IMR-90 (cell line): ENCODE measurements around the gene UCP1. TPM values are rescaled to one million over a fixed set of nuclear protein-coding genes. Genes with fewer than 3 reads are reported as not detected.

Experiments used
- ATAC-seq: fragments of 200-7000 bp; cut with Tn5 transposase; 2 replicates; pipeline ENCODE4 v1.9.1; 2020; ENCODE audit warnings: low read depth, mild to moderate bottlenecking, moderate library complexity
- BruUV-seq: library from RNA; stranded (reverse); fragments of 400-500 nt; replicated peaks from 2 replicates; lab custom pipeline; 2021; lab: Mats Ljungman, UMichigan
- CTCF ChIA-PET: fragments of 300-600 bp; formaldehyde crosslinking; extraction: SDS; loops from one replicate; lab custom pipeline; 2021; ENCODE audit warnings: antibody characterized with exemption; lab: Yijun Ruan, JAX
- POLR2A ChIA-PET: fragments of 300-600 bp; sonication (Branson Sonifier 250); formaldehyde crosslinking; loops from one replicate; lab custom pipeline; 2022; ENCODE audit warnings: antibody characterized with exemption; ENCODE audit not compliant: unreplicated experiment; lab: Charles Lee
- DNase-seq: peaks from one replicate; pipeline ENCODE4 v3.0.0; 2013
- H2AFZ ChIP-seq: replicated peaks from 2 replicates; pipeline ENCODE3; 2013; ENCODE audit warnings: low read length, mild to moderate bottlenecking; ENCODE audit not compliant: poor library complexity
- H2AK5ac ChIP-seq: 2 replicates; pipeline ENCODE4 v1.6.1; 2013; ENCODE audit warnings: low read depth, low read length, inconsistent platforms
- H2AK9ac ChIP-seq: replicated peaks from 2 replicates; pipeline ENCODE3; 2013; ENCODE audit warnings: mild to moderate bottlenecking, low read depth, low read length, moderate library complexity; ENCODE audit not compliant: poor library complexity
- H2BK120ac ChIP-seq: 2 replicates; pipeline ENCODE4 v1.6.1; 2013; ENCODE audit warnings: low read depth, low read length, inconsistent platforms
- H2BK15ac ChIP-seq: 3 replicates; pipeline ENCODE4 v1.6.1; 2013; ENCODE audit warnings: low read depth, low read length, inconsistent platforms
- H2BK20ac ChIP-seq: 2 replicates; pipeline ENCODE4 v1.6.1; 2013; ENCODE audit warnings: low read depth, mild to moderate bottlenecking, inconsistent platforms, low read length, moderate library complexity
- H2BK5ac ChIP-seq: 2 replicates; pipeline ENCODE4 v1.6.1; 2013; ENCODE audit warnings: mild to moderate bottlenecking, low read depth, low read length, inconsistent platforms; ENCODE audit not compliant: poor library complexity, severe bottlenecking
- H3K14ac ChIP-seq: replicated peaks from 2 replicates; pipeline ENCODE4 v1.6.1; 2013; ENCODE audit warnings: low read depth, low read length, inconsistent platforms
- H3K18ac ChIP-seq: 2 replicates; pipeline ENCODE4 v1.6.1; 2013; ENCODE audit warnings: low read depth, low read length, control low read depth
- H3K23ac ChIP-seq: 2 replicates; pipeline ENCODE4 v1.6.1; 2013; ENCODE audit warnings: low read depth, low read length, inconsistent platforms
- H3K27ac ChIP-seq: 2 replicates; pipeline ENCODE4 v1.5.1; 2013; ENCODE audit warnings: mild to moderate bottlenecking, control low read depth, low read length; ENCODE audit not compliant: insufficient read depth
- H3K27me3 ChIP-seq: 2 replicates; pipeline ENCODE4 v1.6.1; 2013; ENCODE audit warnings: low read length; ENCODE audit not compliant: control insufficient read depth, insufficient read depth
- H3K36me3 ChIP-seq: 2 replicates; pipeline ENCODE4 v1.6.1; 2013; ENCODE audit warnings: low read length, mixed read lengths; ENCODE audit not compliant: control insufficient read depth, insufficient read depth
- H3K4ac ChIP-seq: 2 replicates; pipeline ENCODE4 v1.6.1; 2013; ENCODE audit warnings: low read depth, low read length, inconsistent platforms
- H3K4me1 ChIP-seq: 2 replicates; pipeline ENCODE4 v1.6.1; 2013; ENCODE audit warnings: low read length, mixed read lengths; ENCODE audit not compliant: control insufficient read depth, insufficient read depth
- H3K4me2 ChIP-seq: 2 replicates; pipeline ENCODE4 v1.6.1; 2013; ENCODE audit warnings: low read depth, mild to moderate bottlenecking, control low read depth, low read length, moderate library complexity
- H3K4me3 ChIP-seq: 2 replicates; pipeline ENCODE4 v1.5.1; 2013; ENCODE audit warnings: low read depth, mild to moderate bottlenecking, control low read depth, low read length, moderate library complexity; ENCODE audit not compliant: insufficient read depth
- H3K56ac ChIP-seq: 2 replicates; pipeline ENCODE4 v1.6.1; 2013; ENCODE audit warnings: low read length, inconsistent platforms; ENCODE audit not compliant: insufficient read depth; ENCODE audit errors: extremely low read depth
- H3K79me1 ChIP-seq, 2 experiments: 2 replicates each; pipeline ENCODE4 v1.6.1; 2013; ENCODE audit warnings: low read length in 2 of 2, inconsistent platforms in 1 of 2, low read depth in 1 of 2
- H3K9ac ChIP-seq: 2 replicates; pipeline ENCODE4 v1.6.1; 2013; ENCODE audit warnings: low read depth, low read length, control low read depth
- H3K9me1 ChIP-seq: 2 replicates; pipeline ENCODE4 v1.6.1; 2013; ENCODE audit warnings: low read length, inconsistent platforms; ENCODE audit not compliant: insufficient read depth
- H3K9me3 ChIP-seq: 2 replicates; pipeline ENCODE4 v1.6.1; 2013; ENCODE audit warnings: low read length; ENCODE audit not compliant: control insufficient read depth, insufficient read depth
- H4K20me1 ChIP-seq: 2 replicates; pipeline ENCODE4 v1.6.1; 2013; ENCODE audit warnings: low read length, inconsistent platforms; ENCODE audit not compliant: insufficient read depth
- H4K5ac ChIP-seq: 2 replicates; pipeline ENCODE4 v1.6.1; 2013; ENCODE audit warnings: mild to moderate bottlenecking, low read depth, low read length, control low read depth
- H4K8ac ChIP-seq, 2 experiments: 2 replicates each; pipeline ENCODE4 v1.6.1; 2013; ENCODE audit warnings: low read depth in 2 of 2, low read length in 2 of 2, control low read depth in 1 of 2, inconsistent platforms in 1 of 2
- H4K91ac ChIP-seq: 2 replicates; pipeline ENCODE4 v1.6.1; 2013; ENCODE audit warnings: low read depth, low read length, inconsistent platforms; ENCODE audit not compliant: insufficient read depth
- BHLHE40 ChIP-seq: fragments of 150-350 bp; IDR thresholded peaks from 2 replicates; pipeline ENCODE4 v1.6.1; 2016; ENCODE audit warnings: mild to moderate bottlenecking, low read depth, low read length
- CTCF ChIP-seq: conservative IDR thresholded peaks from 2 replicates; pipeline ENCODE4 v1.5.1; 2012; ENCODE audit warnings: mild to moderate bottlenecking, low read depth, low read length, improper control_type of control experiment
- ELK1 ChIP-seq: fragments of 150-350 bp; IDR thresholded peaks from 2 replicates; pipeline ENCODE4 v1.6.1; 2016; ENCODE audit warnings: low read depth, mild to moderate bottlenecking, low read length, moderate library complexity, borderline replicate concordance
- MAZ ChIP-seq: IDR thresholded peaks from 2 replicates; pipeline ENCODE4 v1.6.1; 2012; ENCODE audit warnings: low read depth, mild to moderate bottlenecking, low read length, improper control_type of control experiment, moderate library complexity, borderline replicate concordance
- NFE2L2 ChIP-seq: fragments of 150-350 bp; IDR thresholded peaks from 2 replicates; pipeline ENCODE4 v1.6.1; 2016; ENCODE audit warnings: low read depth, mild to moderate bottlenecking, low read length
- RAD21 ChIP-seq: IDR thresholded peaks from 2 replicates; pipeline ENCODE4 v1.6.1; 2012; ENCODE audit warnings: low read length, improper control_type of control experiment
- SMC3 ChIP-seq: fragments of 150-350 bp; IDR thresholded peaks from 2 replicates; pipeline ENCODE4 v1.6.1; 2016; ENCODE audit warnings: low read depth, mild to moderate bottlenecking, antibody characterized with exemption, low read length, moderate library complexity
- WGBS, 2 experiments: methylation state at CpG; one replicate each; pipeline versions ENCODE4 v1.1.5 to v1.1.7; 2013; ENCODE audit warnings: missing lambda C conversion rate in 2 of 2; ENCODE audit not compliant: insufficient read length in 1 of 2; ENCODE audit errors: extremely low coverage in 2 of 2; 5-methylcytosine and 5-hydroxymethylcytosine counted together
- dilution Hi-C: fragments of 300-500 bp; cut with HindIII; formaldehyde crosslinking; loops from one replicate; pipeline ENCODE4 v1.14.3; 2018; ENCODE audit warnings: low sequenced_read_pairs; ENCODE audit not compliant: unreplicated experiment
- in situ Hi-C: fragments of 300-500 bp; cut with MboI; formaldehyde crosslinking; loops from 3 replicates; pipeline ENCODE4 v1.14.3; 2019; ENCODE audit warnings: low sequenced_read_pairs, inconsistent platforms, mixed read lengths
- intact Hi-C: fragments of 100-400 bp; cut with micrococcal nuclease; formaldehyde crosslinking; loops from 2 replicates; pipeline ENCODE4 v1.10.0; 2022
- polyA plus RNA-seq, 3 experiments: library from polyadenylated mRNA; depleted of rRNA; stranded (reverse); fragments of >200 nt; gene quantifications; 2 replicates each; pipeline ENCODE4 v1.2.3, GENCODE V29; 2012; ENCODE audit warnings: low replicate concordance in 1 of 3
- total RNA-seq: library from RNA; depleted of rRNA; stranded (reverse); fragments of >200 nt; gene quantifications from 2 replicates; pipeline ENCODE4 v1.2.3, GENCODE V29; 2012

Gene UCP1
- total and polyA plus RNA-seq, 2 of the 4 experiments (the other 2 are of a cell fraction): not detected

GRCh38 chr4:140557831-140558435, 10.8 kb downstream of the UCP1 start:
- Histone ChIP-seq H4K20me1 (no peaks in the 10 kb centered on the region), H2AFZ (no peak overlapping the region), H3K56ac (no peak overlapping the region), H3K4ac (no peak overlapping the region), H3K4me1 (no peaks in the 10 kb centered on the region), H3K4me3 (no peak overlapping the region), H4K5ac (no peak overlapping the region), H2BK5ac (no peak overlapping the region), H4K8ac (no peak overlapping the region), H3K79me1 (no peaks in the 10 kb centered on the region), H3K18ac (no peak overlapping the region), H2BK120ac (no peak overlapping the region), H3K36me3 (no peaks in the 10 kb centered on the region), H3K27ac (no peak overlapping the region), H3K27me3 (peaks cover 6% of the 10 kb centered on the region), H2AK5ac (no peak overlapping the region), H2AK9ac (no peak overlapping the region), H4K91ac (no peak overlapping the region), H3K14ac (no peak overlapping the region), H2BK15ac (no peak overlapping the region), H3K9me3 (no peaks in the 10 kb centered on the region), H3K9ac (no peak overlapping the region), H3K23ac (no peak overlapping the region), H2BK20ac (no peak overlapping the region), H3K9me1 (no peaks in the 10 kb centered on the region), H3K4me2 (no peak overlapping the region)
- ChIA-PET POLR2A (no interaction called here), CTCF (no interaction called here)
- intact Hi-C loops: no loop called here
- peak; percentile 29; the same call in 1 of the 2 replicates for ATAC-seq
- in situ Hi-C loops: no loop called here
- WGBS, 2 experiments: no CpG with 5 or more reads among the region's 4 CpGs
- BruUV-seq: no TSS peak
- DNase-seq: peak; percentile 4
- no peak for TF ChIP-seq SMC3
- no peak for TF ChIP-seq RAD21
- TF ChIP-seq CTCF: no peak
- TF ChIP-seq ELK1: no peak
- no peak for TF ChIP-seq NFE2L2
- no peak for TF ChIP-seq BHLHE40
- no peak for TF ChIP-seq MAZ
- dilution Hi-C loops: no loop called here
